Measurements from ENCODE around the gene MDK.

- TF ChIP-seq POLR2AphosphoS5 (IDR thresholded peaks at IDR 0.05) (no peak), RAD21 (conservative IDR thresholded peaks at IDR 0.05) (no peak), CTCF (IDR thresholded peaks at IDR 0.05; ENCODE audit: poor library complexity, severe bottlenecking) (no peak), EZH2 (IDR thresholded peaks at IDR 0.05; ENCODE audit: borderline replicate concordance, insufficient read depth, low read length, poor library complexity, severe bottlenecking) (no peak), MXI1 (conservative IDR thresholded peaks at IDR 0.05; ENCODE audit: poor library complexity, severe bottlenecking) (no peak)
Observed at GRCh38 chr11:46351148-46351547, 30.3 kb upstream of the MDK start.
